GM19023 (cell line): ENCODE results near the gene OR10V1.

Experiments
- ATAC-seq: cut with Tn5 transposase; IDR thresholded peaks from one replicate; pipeline ENCODE4 v1.9.1; 2021; ENCODE audit warnings: mild to moderate bottlenecking, moderate library complexity; ENCODE audit not compliant: unreplicated experiment

OR10V1 gene, protein sequence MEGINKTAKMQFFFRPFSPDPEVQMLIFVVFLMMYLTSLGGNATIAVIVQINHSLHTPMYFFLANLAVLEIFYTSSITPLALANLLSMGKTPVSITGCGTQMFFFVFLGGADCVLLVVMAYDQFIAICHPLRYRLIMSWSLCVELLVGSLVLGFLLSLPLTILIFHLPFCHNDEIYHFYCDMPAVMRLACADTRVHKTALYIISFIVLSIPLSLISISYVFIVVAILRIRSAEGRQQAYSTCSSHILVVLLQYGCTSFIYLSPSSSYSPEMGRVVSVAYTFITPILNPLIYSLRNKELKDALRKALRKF

GRCh38 chr11:59713745-59714144, at the start of gene OR10V1:
Gene OR10V1, minus strand, starts transcription at chr11:59713845. Its CDS starts 0 bp downstream, at chr11:59713845.
- ATAC-seq, result no peak

- ATAC-seq, result no peak
Observed at GRCh38 chr11:59761993-59762392, 48.3 kb upstream of the OR10V1 start.

- no peak for ATAC-seq
Observed at GRCh38 chr11:59760771-59761170, 47.1 kb upstream of the OR10V1 start.

DNA sequence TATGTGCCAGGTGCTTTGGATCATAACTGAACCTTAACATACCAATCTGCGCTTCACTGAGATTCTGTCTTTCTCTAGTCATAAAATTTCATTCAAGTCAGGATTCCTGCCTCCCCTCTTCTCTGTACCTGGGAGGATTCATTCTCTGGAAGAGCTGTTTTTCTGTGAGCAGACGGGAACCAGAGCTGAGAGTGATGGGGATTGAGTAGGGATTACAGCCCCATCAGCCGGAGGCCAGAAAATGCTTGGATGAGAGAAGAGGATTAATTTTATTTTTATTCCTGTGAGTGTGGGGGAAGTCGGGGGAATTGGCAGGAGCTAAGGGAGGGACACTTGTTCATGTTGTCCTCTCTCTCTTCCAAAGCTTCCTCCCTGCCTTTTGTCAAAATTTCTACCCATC, 46.3 kb upstream of the OR10V1 start:
- ATAC-seq, result no peak

- ATAC-seq, result no peak
Observed at GRCh38 chr11:59758401-59759037, 44.9 kb upstream of the OR10V1 start.

DNA sequence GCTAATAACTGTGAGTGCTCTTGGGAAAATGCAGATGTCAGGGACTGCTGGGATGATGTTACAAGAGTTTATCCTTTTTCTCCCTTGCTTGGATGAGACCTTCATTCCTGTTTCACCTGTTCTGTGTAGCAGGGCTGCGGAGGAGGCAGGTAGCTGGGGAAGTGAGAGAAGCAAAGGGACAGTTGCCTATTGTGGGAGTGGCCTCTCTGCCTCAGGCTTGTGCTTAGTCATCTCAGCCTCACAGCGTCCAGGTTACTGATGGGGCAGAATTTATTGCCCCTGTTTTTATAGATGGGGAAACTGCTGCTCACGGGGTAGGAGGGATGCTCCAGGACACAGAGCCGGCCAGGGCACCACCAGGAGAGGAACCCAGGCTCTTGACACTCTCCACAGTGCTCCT, 43.2 kb upstream of the OR10V1 start:
- ATAC-seq, result no peak

- no peak for ATAC-seq
Observed at GRCh38 chr11:59756558-59756840, 42.9 kb upstream of the OR10V1 start.

DNA sequence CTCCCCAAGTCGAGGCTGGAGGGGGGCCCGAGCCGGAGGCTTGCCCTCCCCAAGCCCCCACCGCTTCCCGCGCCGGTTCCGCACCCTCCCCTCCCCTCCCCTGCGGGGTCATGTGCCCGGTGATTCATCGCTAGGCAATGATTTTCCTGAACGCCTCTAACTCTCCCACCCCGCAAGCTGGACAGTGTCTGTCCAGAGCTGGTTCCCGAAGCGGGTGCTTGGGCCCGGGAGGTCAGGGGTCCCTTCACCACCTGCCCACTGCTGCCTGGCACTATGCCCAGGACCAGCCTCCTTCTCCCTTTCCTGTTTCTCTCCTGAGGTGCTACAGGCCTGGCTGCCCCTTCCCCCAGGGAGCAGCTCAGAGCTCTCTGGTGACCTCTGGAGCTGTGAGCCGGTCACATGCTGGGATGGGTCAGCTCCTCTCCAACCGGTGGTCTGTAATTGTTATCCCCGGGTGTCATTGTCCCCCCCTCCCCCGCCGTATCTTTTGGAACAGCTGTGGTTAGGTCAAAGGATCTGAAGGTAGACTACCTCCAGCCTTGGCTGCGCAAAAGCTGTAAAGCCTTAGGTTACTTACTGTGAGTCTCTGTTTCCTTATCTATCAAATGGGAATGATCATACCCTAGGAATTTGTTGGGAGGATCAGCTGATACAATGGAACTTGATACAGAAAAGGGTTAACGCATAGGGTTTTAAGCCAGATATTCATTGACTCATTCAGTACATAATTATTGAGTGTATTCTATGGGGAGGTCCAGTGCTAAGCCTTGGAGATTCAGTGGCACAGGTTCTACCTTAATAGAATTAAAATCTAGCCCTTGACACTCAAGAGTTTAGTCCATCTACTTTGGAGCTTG, 42.3 kb upstream of the OR10V1 start:
- peak; percentile 6 for ATAC-seq

DNA sequence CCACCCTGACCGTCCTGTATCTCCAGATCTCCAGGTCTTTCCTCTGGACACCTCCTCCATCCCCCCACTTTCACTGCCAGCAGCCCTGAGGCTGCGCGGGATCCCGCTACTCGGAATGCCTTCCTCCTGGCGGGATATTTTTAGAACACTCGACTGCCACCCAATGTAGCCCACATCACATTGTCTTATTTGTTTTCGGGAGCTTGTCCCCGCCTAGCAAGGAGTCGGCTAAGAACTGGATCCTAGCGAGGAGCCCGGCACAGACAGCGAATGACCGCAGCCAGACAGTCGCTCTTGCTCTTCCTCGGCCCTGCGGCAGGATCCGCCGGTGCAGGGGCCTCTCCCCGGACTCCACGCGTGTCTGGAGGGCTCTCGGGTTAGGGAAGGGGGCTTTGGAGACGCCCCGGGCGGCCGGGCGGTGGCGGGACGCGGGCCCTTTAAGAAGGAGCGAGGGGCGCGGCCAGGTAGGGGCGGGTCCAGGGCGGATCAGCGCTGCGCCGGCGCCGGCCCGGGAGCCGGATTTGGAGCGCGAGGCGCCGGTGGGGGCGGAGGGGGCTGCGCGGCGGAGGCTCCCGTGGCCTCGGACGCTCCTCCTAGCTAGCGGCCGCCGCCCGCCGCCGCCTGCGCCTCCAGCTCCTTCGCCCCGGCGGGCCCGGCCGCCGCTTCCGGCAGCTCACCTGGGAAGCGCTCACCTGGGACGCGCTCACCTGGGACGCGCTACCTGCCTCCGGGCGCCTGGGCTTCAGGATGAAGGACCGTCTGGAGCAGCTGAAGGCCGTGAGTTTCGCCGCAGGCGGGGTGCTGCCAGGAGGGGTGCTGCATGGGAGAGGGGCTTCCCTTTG, 41.4 kb upstream of the OR10V1 start, which contains the start of gene STX3:
STX3 (plus strand) TSS at position 518 of the 842 bp plus-strand sequence; CDS start at position 748, 230 bp downstream.
- peak; percentile 79 for ATAC-seq

DNA sequence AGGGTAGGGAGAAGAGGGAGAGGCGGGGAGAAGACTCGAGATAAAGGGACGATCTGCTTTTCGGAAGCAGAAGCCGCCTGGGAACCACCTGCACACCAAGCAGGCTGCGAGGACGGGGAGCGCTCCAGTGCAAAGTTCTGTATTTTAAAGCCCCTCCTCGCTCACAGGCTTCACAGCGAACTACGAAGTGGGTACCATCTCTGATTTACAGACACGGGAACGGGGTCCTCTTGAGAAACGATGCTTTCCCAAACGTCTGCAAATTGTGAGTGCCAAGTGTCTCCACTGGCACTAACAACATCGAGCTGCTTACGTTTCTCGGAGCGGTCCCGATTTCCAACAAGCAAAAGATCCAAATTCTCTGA, 40.8 kb upstream of the OR10V1 start:
- ATAC-seq, result peak; percentile 31

DNA sequence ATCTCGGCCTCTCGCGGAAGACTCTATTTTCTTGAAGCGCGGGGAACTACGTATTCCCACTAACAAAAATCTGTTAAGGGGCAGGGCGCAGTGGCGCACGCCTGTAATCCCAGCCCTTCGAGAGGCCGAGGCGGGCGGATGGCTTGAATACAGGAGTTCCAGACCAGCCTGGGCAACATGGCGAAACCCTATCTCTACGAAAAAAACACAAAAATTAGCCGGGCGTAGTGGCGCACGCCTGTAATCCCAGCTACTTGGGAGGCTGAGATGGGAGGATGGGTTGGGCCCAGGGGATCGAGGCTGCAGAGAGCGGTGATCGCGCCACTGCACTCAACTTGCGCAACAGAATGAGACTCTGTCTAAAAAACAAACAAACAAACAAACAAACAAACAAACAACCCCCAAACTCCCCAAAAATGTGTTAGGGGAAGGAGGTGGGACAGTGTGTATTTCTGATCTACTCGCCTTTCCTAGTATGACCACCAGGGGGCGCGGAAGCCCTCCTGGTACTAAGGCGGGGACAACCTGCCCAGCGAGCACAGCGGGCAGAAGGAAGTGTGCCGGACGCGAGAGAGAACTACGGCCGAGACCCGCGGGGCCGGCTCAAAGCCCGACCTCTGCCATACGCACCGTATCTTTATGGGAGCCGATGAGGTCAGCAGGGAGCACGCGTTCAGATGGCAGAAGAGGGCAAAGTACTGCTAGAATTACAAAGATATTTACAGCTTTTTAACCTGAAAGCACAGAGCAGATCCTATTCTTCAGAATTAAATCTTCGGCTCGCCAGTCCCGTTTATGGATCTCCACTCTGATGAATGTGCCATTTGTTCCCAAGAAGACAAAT, 40.2 kb upstream of the OR10V1 start:
- peak; percentile 74 for ATAC-seq

GRCh38 chr11:59746111-59746510, 32.5 kb upstream of the OR10V1 start:
- ATAC-seq, result no peak

GRCh38 chr11:59730896-59731565, 17.4 kb upstream of the OR10V1 start:
- ATAC-seq, result no peak

- ATAC-seq, result no peak
Observed at GRCh38 chr11:59729834-59730233, 16.2 kb upstream of the OR10V1 start.

GRCh38 chr11:59728913-59729312, 15.3 kb upstream of the OR10V1 start:
- no peak for ATAC-seq

- no peak for ATAC-seq
Observed at GRCh38 chr11:59728154-59728553, 14.5 kb upstream of the OR10V1 start.

- ATAC-seq, result no peak
Observed at GRCh38 chr11:59727426-59727825, 13.8 kb upstream of the OR10V1 start.

DNA sequence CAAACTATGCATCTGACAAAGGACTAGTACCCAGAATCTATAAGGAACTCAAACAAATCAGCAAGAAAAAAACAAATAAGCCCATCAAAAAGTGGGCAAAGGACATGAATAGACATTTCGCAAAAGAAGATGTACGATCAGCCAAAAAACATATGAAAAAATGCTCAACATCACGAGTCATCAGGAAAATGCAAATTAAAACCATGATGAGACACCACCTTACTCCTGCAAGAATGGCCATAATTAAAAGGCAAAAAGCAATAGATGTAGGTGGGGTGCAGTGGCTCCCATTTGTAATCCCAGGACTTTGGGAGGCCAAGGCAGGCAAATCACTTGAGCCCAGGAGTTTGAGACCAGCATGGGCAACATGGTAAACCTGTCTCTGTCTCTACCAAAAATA, 10.4 kb upstream of the OR10V1 start:
- no peak for ATAC-seq

GRCh38 chr11:59719556-59719955, 5.9 kb upstream of the OR10V1 start:
- no peak for ATAC-seq

GRCh38 chr11:59716051-59716450, 2.4 kb upstream of the OR10V1 start:
- ATAC-seq, result no peak
